Lower leg skin (tissue), 4 donors: ENCODE data around the gene FUT2. TPM values are rescaled to one million over a fixed set of nuclear protein-coding genes. Genes with fewer than 3 reads are reported as not detected.

Experiments used
- DNase-seq, 2 donors: peaks; one replicate each; pipeline ENCODE4 v3.0.0-alpha.2; 2019; ENCODE audit warnings: low spot score in 2 of 2
- H3K4me3 ChIP-seq: fragments of 200-600 bp; sonication (generic); 2 replicates; pipeline ENCODE4 v1.5.1; 2017; ENCODE audit warnings: mild to moderate bottlenecking, low read depth; ENCODE audit not compliant: poor library complexity, severe bottlenecking
- CTCF ChIP-seq, 3 donors: fragments of 450-650 bp; IDR thresholded peaks; one replicate each; pipeline ENCODE4 v1.5.1; 2016; ENCODE audit warnings: antibody characterized with exemption in 3 of 3, mild to moderate bottlenecking in 3 of 3, moderate library complexity in 2 of 3
- POLR2A ChIP-seq, 2 donors: fragments of 450-650 bp; IDR thresholded peaks; one replicate each; pipeline ENCODE4 v1.6.1; 2016 to 2017; ENCODE audit warnings: antibody characterized with exemption in 2 of 2, mild to moderate bottlenecking in 1 of 2, moderate library complexity in 1 of 2
- WGBS, 2 donors: methylation state at CpG; one replicate each; pipeline ENCODE4 v1.1.5; 2018; 5-methylcytosine and 5-hydroxymethylcytosine counted together
- intact Hi-C: fragments of 100-400 bp; cut with DNase I; formaldehyde crosslinking; loops from one replicate; pipeline ENCODE4 v1.15.0; 2023; ENCODE audit warnings: low total_unique reads
- total RNA-seq, 4 donors: library from RNA; depleted of rRNA; stranded (reverse); fragments of >200 nt; gene quantifications; one replicate each; pipeline ENCODE4 v1.1.0, GENCODE V29; 2016

The FUT2 gene
- total RNA-seq, 4 donors from 2014 or later: 8.5 to 14.9 (median 11.5) TPM

GRCh38 chr19:48698046-48698445 lies 2.3 kb downstream of the FUT2 start:
- DNase-seq: no peak
- WGBS, 2 donors: 46 to 62% methylated on average over 4 of the region's 4 CpGs
- intact Hi-C loops: no loop called here
- TF ChIP-seq POLR2A (IDR thresholded peaks at IDR 0.05) (no peak), CTCF (IDR thresholded peaks at IDR 0.05) (no peak)
- H3K4me3 ChIP-seq: no peak overlapping the region

- no peak for DNase-seq
- TF ChIP-seq CTCF (IDR thresholded peaks at IDR 0.05): no peak
- H3K4me3 ChIP-seq: no peak overlapping the region
- intact Hi-C loops: no loop called here
- 95 to 96% methylated on average over 13 of the region's 13 CpGs for WGBS, 2 donors
Observed at GRCh38 chr19:48702701-48703100, 6.9 kb downstream of the FUT2 start.

- no peak for TF ChIP-seq CTCF (IDR thresholded peaks at IDR 0.05)
- TF ChIP-seq POLR2A (IDR thresholded peaks at IDR 0.05): no peak
- intact Hi-C loops: no loop called here
- 93 to 94% methylated on average over 23 of the region's 23 CpGs for WGBS, 2 donors
Observed at GRCh38 chr19:48703316-48703715, 7.5 kb downstream of the FUT2 start.

GRCh38 chr19:48705431-48705830 lies 9.7 kb downstream of the FUT2 start:
- intact Hi-C loops: no loop called here
- WGBS, 2 donors: 58 to 81% methylated on average over 2 of the region's 2 CpGs
- no peak for TF ChIP-seq POLR2A (IDR thresholded peaks at IDR 0.05)
- TF ChIP-seq CTCF (IDR thresholded peaks at IDR 0.05): no peak
- no peak overlapping the region for H3K4me3 ChIP-seq
- no peak for DNase-seq

More at GRCh38 chr19:48703316-48703715, 7.5 kb downstream of the FUT2 start:
- DNase-seq: no peak
- H3K4me3 ChIP-seq: no peak overlapping the region

- 72% methylated on average over 10 to 11 of the region's 11 CpGs for WGBS, 2 donors
- no peak overlapping the region for H3K4me3 ChIP-seq
- intact Hi-C loops: no loop called here
- no peak for DNase-seq
- TF ChIP-seq CTCF (IDR thresholded peaks at IDR 0.05) (no peak), POLR2A (IDR thresholded peaks at IDR 0.05) (no peak)
Observed at GRCh38 chr19:48708471-48708870, 12.7 kb downstream of the FUT2 start.

GRCh38 chr19:48711106-48711662 lies 15.4 kb downstream of the FUT2 start:
- no peak overlapping the region for H3K4me3 ChIP-seq
- DNase-seq: no peak
- no peak for TF ChIP-seq POLR2A (IDR thresholded peaks at IDR 0.05)
- TF ChIP-seq CTCF (IDR thresholded peaks at IDR 0.05): no peak
- intact Hi-C loops: no loop called here
- 86 to 95% methylated on average over 4 of the region's 4 CpGs for WGBS, 2 donors
